ENCODE results near the gene EIPR1.

- TF ChIP-seq CTCF (conservative IDR thresholded peaks at IDR 0.05) = no peak
- no peak for TF ChIP-seq ZFX (IDR thresholded peaks at IDR 0.05)
Observed at GRCh38 chr2:3196716-3197115, 180.9 kb downstream of the EIPR1 start.
